ENCODE measurements around the gene RBM20. TPM values are rescaled to one million over a fixed set of nuclear protein-coding genes. Genes with fewer than 3 reads are reported as not detected.
A peak's percentile ranks its signal among the peaks of the same experiment; 100 is the strongest.

Gene RBM20
- total and polyA plus RNA-seq, 10 of the 15 experiments (the other 5 are each of a cell fraction or from before 2014, with no cell fraction given): 0.04 to 0.26 (median 0.15) TPM

DNA sequence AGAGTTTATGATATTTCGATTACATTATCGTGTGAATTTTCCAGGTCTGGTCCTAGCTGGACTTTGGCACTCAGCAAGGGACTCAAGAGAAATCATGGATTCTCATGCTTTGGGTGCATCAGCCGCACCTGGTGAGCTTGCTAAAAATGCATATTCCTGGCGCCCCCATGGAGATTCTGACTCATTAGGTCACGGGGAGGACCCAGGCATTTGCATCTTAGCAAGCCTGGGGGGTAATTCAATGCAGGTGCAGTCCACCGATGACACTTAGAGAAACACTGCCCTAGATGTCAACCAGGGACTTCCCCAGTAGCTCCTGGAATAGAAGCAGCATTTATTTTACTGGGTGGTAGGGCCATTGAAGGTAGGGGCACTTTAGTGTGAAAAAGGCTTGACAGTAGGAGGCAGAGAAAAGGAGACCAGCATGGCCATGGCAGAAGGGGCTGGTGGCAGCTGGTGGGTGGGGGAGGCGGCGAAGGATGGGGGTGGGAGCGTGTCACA lies 197.7 kb downstream of the RBM20 start (continued):
- TF ChIP-seq ZNF217 (IDR thresholded peaks at IDR 0.05): peak; percentile 63; the same call in 1 of the 2 replicates
- TF ChIP-seq, protein P1, sequence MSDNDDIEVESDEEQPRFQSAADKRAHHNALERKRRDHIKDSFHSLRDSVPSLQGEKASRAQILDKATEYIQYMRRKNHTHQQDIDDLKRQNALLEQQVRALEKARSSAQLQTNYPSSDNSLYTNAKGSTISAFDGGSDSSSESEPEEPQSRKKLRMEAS (IDR thresholded peaks at IDR 0.05; ENCODE audit: low read depth, low read length): peak; percentile 57
- TF ChIP-seq CREM (IDR thresholded peaks at IDR 0.05; ENCODE audit: low read depth): peak; percentile 87
- no peak for TF ChIP-seq NFXL1 (IDR thresholded peaks at IDR 0.05; ENCODE audit: borderline replicate concordance)
- TF ChIP-seq, protein P2, sequence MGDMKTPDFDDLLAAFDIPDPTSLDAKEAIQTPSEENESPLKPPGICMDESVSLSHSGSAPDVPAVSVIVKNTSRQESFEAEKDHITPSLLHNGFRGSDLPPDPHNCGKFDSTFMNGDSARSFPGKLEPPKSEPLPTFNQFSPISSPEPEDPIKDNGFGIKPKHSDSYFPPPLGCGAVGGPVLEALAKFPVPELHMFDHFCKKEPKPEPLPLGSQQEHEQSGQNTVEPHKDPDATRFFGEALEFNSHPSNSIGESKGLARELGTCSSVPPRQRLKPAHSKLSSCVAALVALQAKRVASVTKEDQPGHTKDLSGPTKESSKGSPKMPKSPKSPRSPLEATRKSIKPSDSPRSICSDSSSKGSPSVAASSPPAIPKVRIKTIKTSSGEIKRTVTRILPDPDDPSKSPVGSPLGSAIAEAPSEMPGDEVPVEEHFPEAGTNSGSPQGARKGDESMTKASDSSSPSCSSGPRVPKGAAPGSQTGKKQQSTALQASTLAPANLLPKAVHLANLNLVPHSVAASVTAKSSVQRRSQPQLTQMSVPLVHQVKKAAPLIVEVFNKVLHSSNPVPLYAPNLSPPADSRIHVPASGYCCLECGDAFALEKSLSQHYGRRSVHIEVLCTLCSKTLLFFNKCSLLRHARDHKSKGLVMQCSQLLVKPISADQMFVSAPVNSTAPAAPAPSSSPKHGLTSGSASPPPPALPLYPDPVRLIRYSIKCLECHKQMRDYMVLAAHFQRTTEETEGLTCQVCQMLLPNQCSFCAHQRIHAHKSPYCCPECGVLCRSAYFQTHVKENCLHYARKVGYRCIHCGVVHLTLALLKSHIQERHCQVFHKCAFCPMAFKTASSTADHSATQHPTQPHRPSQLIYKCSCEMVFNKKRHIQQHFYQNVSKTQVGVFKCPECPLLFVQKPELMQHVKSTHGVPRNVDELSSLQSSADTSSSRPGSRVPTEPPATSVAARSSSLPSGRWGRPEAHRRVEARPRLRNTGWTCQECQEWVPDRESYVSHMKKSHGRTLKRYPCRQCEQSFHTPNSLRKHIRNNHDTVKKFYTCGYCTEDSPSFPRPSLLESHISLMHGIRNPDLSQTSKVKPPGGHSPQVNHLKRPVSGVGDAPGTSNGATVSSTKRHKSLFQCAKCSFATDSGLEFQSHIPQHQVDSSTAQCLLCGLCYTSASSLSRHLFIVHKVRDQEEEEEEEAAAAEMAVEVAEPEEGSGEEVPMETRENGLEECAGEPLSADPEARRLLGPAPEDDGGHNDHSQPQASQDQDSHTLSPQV (IDR thresholded peaks at IDR 0.05): no peak
- no peak for TF ChIP-seq STAT1 (conservative IDR thresholded peaks at IDR 0.05)
- peak; percentile 99 for TF ChIP-seq POU2F2 (IDR thresholded peaks at IDR 0.05; ENCODE audit: borderline replicate concordance, low read depth, low read length)
- no peak for TF ChIP-seq YY1 (IDR thresholded peaks at IDR 0.05; ENCODE audit: low read depth, low read length)
- no peak for TF ChIP-seq RBBP5 (conservative IDR thresholded peaks at IDR 0.05)
- no peak for TF ChIP-seq SPI1 (IDR thresholded peaks at IDR 0.05; ENCODE audit: borderline replicate concordance, insufficient read depth, low read depth, low read length)
- TF ChIP-seq, protein P3, sequence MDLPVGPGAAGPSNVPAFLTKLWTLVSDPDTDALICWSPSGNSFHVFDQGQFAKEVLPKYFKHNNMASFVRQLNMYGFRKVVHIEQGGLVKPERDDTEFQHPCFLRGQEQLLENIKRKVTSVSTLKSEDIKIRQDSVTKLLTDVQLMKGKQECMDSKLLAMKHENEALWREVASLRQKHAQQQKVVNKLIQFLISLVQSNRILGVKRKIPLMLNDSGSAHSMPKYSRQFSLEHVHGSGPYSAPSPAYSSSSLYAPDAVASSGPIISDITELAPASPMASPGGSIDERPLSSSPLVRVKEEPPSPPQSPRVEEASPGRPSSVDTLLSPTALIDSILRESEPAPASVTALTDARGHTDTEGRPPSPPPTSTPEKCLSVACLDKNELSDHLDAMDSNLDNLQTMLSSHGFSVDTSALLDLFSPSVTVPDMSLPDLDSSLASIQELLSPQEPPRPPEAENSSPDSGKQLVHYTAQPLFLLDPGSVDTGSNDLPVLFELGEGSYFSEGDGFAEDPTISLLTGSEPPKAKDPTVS (IDR thresholded peaks at IDR 0.05; ENCODE audit: low read depth, low read length): no peak
- TF ChIP-seq BCL11A (IDR thresholded peaks at IDR 0.05; ENCODE audit: low read depth, low read length): peak; percentile 78
- TF ChIP-seq SUZ12 (IDR thresholded peaks at IDR 0.05; ENCODE audit: unreplicated experiment): no peak
- TF ChIP-seq STAT3 (IDR thresholded peaks at IDR 0.05; ENCODE audit: low read depth, low read length): no peak
- no peak for TF ChIP-seq FOS (IDR thresholded peaks at IDR 0.05; ENCODE audit: borderline replicate concordance, extremely low read depth, insufficient read length)
- TF ChIP-seq, protein P4, sequence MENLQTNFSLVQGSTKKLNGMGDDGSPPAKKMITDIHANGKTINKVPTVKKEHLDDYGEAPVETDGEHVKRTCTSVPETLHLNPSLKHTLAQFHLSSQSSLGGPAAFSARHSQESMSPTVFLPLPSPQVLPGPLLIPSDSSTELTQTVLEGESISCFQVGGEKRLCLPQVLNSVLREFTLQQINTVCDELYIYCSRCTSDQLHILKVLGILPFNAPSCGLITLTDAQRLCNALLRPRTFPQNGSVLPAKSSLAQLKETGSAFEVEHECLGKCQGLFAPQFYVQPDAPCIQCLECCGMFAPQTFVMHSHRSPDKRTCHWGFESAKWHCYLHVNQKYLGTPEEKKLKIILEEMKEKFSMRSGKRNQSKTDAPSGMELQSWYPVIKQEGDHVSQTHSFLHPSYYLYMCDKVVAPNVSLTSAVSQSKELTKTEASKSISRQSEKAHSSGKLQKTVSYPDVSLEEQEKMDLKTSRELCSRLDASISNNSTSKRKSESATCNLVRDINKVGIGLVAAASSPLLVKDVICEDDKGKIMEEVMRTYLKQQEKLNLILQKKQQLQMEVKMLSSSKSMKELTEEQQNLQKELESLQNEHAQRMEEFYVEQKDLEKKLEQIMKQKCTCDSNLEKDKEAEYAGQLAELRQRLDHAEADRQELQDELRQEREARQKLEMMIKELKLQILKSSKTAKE (IDR thresholded peaks at IDR 0.05; ENCODE audit: low read depth, poor library complexity, severe bottlenecking): peak; percentile 88
- TF ChIP-seq ESRRA (IDR thresholded peaks at IDR 0.05; ENCODE audit: low read length): no peak
- TF ChIP-seq, protein P5, sequence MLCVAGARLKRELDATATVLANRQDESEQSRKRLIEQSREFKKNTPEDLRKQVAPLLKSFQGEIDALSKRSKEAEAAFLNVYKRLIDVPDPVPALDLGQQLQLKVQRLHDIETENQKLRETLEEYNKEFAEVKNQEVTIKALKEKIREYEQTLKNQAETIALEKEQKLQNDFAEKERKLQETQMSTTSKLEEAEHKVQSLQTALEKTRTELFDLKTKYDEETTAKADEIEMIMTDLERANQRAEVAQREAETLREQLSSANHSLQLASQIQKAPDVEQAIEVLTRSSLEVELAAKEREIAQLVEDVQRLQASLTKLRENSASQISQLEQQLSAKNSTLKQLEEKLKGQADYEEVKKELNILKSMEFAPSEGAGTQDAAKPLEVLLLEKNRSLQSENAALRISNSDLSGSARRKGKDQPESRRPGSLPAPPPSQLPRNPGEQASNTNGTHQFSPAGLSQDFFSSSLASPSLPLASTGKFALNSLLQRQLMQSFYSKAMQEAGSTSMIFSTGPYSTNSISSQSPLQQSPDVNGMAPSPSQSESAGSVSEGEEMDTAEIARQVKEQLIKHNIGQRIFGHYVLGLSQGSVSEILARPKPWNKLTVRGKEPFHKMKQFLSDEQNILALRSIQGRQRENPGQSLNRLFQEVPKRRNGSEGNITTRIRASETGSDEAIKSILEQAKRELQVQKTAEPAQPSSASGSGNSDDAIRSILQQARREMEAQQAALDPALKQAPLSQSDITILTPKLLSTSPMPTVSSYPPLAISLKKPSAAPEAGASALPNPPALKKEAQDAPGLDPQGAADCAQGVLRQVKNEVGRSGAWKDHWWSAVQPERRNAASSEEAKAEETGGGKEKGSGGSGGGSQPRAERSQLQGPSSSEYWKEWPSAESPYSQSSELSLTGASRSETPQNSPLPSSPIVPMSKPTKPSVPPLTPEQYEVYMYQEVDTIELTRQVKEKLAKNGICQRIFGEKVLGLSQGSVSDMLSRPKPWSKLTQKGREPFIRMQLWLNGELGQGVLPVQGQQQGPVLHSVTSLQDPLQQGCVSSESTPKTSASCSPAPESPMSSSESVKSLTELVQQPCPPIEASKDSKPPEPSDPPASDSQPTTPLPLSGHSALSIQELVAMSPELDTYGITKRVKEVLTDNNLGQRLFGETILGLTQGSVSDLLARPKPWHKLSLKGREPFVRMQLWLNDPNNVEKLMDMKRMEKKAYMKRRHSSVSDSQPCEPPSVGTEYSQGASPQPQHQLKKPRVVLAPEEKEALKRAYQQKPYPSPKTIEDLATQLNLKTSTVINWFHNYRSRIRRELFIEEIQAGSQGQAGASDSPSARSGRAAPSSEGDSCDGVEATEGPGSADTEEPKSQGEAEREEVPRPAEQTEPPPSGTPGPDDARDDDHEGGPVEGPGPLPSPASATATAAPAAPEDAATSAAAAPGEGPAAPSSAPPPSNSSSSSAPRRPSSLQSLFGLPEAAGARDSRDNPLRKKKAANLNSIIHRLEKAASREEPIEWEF (IDR thresholded peaks at IDR 0.05; ENCODE audit: insufficient replicate concordance, low read depth, low read length): no peak

Data from GM12878 (cell line).